Thyroid gland (tissue), 4 donors: ENCODE results near the gene FAM168A.

ENCODE experiments used
- CTCF ChIP-seq, 6 experiments: fragments of 200-600 bp in 3 of 6; fragments of 450-650 bp in 3 of 6; sonication (generic) in 3 of 6; IDR thresholded peaks; one replicate each; pipeline ENCODE4 v1.5.1; 2016 to 2019; ENCODE audit warnings: antibody characterized with exemption in 6 of 6, mild to moderate bottlenecking in 2 of 6, inconsistent platforms in 1 of 6, moderate library complexity in 1 of 6
- POLR2A ChIP-seq, 2 donors: fragments of 450-650 bp; IDR thresholded peaks; one replicate each; pipeline ENCODE4 v1.6.1; 2017; ENCODE audit warnings: antibody characterized with exemption in 2 of 2, mild to moderate bottlenecking in 2 of 2, moderate library complexity in 1 of 2

GRCh38 chr11:73366953-73367352 is 231.0 kb downstream of the FAM168A start:
- TF ChIP-seq POLR2A (IDR thresholded peaks at IDR 0.05) (no peak), CTCF (IDR thresholded peaks at IDR 0.05) (no peak)
